IPS DF 19.7 (cell line): ENCODE data around the gene APBB2.

ENCODE experiments used
- DNase-seq: peaks from one replicate; pipeline ENCODE4 v3.0.0-alpha.2; 2013; ENCODE audit warnings: low read depth, low spot score

APBB2 gene

GRCh38 chr4:41215969-41216293 is 1.6 kb upstream of the APBB2 start:
- no peak for DNase-seq

- DNase-seq, result no peak
Measured at GRCh38 chr4:41215155-41215554, 813 bp upstream of the APBB2 start.

- no peak for DNase-seq
Measured at GRCh38 chr4:41214825-41215146, 444 bp upstream of the APBB2 start.

DNA sequence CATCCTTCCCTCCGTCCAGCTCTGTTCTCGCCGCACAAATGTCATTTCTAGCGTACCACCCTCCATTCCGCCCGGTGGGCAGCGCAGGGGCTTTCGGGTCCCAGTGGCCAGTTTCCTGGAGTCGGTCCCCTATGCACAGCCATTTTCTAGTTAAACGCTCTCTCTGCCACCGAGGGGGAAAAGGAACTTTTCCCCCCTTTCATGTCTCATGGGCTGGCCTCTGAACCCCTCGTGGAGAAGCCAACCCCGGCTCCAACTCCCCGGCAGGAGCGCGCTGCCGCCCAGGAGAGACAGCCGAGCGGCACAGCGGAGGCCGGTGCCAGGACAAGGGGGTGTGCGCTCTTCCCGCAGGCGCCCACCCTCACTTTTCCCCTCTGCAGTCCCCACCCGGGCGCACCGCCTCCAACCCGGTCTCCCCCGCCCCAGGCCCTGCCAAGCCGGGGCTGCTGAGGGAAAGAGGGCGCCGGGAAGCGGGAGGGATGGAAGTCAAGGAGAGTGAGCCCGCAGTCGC is 662 bp downstream of the APBB2 start:
- DNase-seq, result no peak

DNA sequence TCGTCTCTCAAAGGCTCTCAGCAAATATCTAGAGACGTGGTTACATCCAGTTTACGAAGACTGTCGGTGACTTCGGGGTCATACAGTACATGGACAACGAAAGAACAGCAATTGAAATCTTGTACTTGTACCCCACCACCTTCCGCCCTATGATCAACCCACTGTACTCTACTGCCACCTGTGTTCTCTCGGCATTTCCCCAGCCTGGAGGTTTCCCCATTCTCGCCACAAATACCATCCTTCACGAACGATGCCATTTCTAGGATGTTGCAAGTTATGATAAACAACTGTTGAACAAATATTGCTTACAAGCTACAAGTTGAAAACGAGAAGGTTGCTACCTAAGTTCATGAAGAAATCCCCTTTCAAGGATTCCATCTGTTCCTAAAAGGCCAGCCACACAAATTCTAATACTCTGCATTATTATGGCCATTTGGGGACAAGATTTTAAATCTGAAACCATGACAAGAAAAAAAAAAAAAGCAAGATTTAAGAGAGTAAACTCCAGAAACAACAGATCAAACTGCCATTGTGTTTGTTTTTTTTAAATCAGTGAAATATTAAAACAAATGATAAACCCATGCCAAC is 1.6 kb downstream of the APBB2 start:
- no peak for DNase-seq

DNA sequence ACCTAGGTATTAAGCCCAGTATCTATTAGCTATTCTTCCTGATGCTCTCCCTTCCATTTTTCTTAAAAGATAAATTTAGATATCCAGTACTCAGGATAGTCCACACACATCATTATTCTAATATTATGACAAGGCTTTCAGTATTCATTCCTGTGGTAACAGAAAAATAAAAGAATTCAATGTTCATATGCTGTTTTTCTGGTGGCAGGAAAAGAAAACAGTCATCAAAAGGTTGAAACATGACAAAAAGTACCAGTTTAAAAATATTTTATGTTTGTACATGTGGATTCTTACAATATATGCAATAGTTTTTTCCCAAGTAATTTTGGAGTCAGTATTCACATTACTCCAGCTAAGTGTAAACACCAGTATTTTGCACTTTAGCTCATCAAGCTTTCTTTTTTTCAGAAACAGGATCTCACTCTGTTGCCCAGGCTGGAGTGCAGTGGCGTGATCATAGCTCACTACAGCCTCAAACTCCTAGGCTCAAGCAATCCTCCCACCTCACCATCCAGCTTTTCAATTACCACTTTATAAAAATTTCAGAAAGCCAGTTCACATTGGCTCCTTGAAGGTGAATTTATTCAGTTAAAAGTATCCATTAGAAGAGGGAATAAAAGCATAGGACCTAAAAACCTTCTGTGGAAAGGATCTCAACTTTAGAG is 2.3 kb downstream of the APBB2 start:
- no peak for DNase-seq

- DNase-seq, result no peak
Measured at GRCh38 chr4:41209901-41210300, 4.4 kb downstream of the APBB2 start.

GRCh38 chr4:41209187-41209586 is 5.2 kb downstream of the APBB2 start:
- DNase-seq, result no peak

GRCh38 chr4:41207291-41207831 is 7.0 kb downstream of the APBB2 start:
- no peak for DNase-seq

DNA sequence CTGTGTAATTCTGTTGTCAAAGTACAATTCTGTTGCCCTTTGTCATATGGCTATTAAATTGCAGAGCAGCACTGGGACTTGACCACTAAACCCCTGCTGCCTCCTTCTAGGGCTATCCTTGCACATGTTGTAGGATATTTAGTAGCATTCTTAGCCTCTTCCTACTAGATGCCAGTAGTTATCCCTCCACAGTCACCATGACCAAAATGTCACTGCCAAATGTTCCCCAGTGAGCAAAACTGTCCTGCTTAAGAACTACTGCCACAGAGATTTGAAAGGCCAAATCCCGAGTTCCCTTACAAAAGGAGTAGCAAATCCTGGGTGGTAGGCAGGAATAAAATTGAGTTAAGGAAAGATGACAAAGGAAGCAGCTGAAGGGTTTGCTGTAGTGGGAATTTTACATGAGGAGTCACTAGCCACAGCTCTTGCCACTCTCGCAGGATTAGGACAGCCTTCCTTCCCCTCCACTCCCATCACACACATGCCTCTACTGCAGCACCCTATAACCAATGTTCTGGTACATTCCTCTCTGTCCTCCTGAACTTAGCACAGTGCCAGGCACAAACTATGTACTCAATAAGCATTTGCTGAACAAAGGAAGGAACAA is 8.4 kb downstream of the APBB2 start:
- DNase-seq, result no peak

- DNase-seq, result no peak
Measured at GRCh38 chr4:41205130-41205529, 9.2 kb downstream of the APBB2 start.

GRCh38 chr4:41204400-41204978 is 9.9 kb downstream of the APBB2 start:
- no peak for DNase-seq

DNA sequence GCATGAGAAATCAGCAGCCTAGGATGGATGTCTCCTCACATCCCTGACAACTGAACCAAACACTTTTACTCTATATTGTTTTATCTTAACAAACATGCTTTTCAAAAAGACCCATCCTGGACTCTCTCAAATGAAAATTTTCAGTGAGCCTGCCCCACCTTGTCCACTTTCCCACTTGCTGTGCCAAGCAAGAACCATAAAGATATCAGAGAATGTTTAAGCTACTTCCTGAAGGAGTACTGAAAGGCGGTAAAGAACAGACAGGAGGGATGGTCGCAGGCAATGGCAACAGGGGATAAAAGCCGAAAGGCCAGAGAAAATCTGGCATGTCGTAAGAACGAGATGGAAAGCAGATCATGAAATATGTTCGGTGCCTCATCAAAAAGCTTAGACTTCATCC is 10.5 kb downstream of the APBB2 start:
- no peak for DNase-seq

GRCh38 chr4:41202820-41203568 is 11.3 kb downstream of the APBB2 start:
- no peak for DNase-seq

DNA sequence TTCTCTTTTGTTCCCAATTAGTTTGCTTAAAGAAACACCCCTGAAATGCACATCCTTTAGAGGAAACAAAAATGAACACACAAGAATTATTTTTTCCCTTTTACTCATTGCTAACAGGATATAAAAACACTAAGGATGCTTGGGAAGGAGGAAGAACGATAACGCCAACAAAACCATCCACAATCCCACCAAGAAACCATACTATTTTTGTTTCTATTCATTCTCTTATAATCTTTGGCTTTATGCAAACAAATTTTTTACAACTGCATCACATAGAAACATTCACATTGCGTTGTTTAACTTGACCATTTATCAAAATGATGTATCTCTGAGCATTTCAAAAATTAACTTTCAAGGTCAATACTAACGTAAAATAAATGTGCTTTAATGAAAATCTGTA is 12.0 kb downstream of the APBB2 start:
- DNase-seq, result no peak

DNA sequence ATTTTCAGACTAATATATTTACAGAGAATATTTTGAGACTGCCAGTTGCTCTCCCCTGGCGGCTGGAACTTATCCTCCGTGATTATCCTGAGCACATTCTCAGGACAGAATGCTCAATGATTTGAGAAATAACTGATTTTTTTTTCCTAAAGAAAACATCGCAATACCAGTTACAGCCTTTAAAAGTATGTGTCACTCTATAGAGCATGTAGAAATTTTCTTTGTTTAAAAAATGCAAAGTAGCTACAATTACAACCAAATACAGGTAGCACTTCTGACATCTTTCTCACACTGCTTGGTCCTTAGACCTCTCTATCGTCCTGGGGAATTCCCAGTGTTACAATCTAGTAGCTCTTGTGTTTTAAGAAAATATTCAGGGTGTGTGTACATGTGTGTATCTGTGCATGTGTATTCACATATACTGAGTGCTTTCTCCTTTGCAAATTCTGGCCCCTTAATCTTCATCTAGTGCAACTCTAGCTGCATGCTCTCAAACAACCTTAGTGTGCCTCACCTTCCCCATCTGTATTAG is 13.8 kb downstream of the APBB2 start:
- no peak for DNase-seq

DNA sequence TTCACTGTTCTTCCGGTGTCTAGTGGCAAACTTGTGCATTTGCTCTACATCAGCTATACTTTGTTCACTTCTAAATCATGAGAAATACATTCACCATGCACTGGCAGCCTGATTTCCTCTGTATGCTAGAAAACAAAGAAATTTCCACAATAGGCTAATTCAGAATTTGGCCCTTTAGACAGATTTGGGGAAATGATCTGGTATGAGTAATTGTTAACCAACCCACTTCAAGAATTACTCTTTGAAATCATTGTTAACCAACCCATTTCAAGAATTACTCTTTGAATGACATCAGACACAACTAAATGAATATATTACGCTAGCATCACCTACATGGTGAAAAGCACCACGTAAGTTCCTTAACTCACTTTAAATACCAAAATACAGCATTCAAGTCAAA is 14.6 kb downstream of the APBB2 start:
- DNase-seq, result no peak

DNA sequence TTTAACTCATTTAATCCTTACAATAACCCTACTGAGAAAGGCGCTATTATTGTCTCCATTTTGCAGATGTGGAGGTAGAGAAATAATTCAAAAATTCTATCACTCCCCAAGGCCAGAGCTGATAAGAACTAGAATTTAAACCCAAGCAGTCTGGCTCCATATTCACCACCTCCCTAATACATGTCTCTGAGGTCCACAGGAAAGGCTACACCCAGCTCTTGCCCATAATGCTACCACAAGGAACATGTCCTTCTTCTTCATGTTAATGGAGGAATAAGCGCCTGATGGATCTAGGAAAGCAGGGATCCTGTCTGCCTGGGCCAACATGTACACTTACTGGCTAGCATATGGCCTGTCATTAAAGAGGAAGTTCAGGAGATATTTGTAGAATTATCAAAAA is 16.3 kb downstream of the APBB2 start:
- DNase-seq, result no peak

DNA sequence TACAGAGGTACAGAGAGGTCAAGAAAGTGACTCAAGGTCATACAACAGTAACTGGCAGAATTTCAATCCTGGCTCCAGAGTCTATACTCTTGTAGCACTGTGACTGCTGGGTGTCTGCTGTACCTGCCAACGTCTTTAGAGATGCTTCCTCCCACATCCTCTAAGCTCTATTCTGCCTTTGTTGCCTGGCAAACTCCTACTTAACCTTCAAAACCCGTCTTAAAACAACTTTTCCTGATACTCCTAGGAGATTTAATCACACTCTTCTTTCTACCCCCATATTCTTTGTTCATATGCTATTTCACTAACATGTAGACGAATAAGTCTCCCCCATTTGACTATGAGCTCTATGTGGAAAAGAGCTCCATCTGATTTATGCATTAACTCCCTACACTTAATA is 16.8 kb downstream of the APBB2 start:
- DNase-seq, result no peak

- no peak for DNase-seq
Measured at GRCh38 chr4:41196633-41197332, 17.6 kb downstream of the APBB2 start.

DNA sequence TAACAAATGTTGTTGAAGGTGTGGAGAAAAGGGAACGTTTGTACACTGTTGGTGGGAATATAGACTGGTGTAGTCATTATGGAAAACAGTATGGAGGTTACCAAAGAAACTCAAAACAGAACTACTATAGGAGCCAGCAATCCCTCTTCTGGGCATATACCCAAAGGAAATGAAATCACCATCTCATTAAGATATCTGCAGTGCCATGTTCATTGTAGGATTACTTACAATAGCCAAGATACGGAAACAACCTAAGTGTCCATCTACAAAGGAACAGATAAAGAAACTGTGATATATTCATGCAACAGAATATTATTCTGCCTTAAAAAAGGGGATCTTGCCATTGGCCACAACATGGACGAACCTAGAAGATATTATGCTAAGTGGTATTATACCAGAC is 22.2 kb downstream of the APBB2 start:
- no peak for DNase-seq
